AG20443 (cell line): ENCODE results near the gene VGF.
"Not testable (repeated sequence)": the region's sequence is repeated elsewhere in the genome, so short reads cannot be mapped to it uniquely, and the experiment has no call there.

Experiments
- DNase-seq: peaks from one replicate; pipeline ENCODE4 v3.0.0; 2012; ENCODE audit warnings: low spot score, mixed read lengths

The VGF gene

DNA sequence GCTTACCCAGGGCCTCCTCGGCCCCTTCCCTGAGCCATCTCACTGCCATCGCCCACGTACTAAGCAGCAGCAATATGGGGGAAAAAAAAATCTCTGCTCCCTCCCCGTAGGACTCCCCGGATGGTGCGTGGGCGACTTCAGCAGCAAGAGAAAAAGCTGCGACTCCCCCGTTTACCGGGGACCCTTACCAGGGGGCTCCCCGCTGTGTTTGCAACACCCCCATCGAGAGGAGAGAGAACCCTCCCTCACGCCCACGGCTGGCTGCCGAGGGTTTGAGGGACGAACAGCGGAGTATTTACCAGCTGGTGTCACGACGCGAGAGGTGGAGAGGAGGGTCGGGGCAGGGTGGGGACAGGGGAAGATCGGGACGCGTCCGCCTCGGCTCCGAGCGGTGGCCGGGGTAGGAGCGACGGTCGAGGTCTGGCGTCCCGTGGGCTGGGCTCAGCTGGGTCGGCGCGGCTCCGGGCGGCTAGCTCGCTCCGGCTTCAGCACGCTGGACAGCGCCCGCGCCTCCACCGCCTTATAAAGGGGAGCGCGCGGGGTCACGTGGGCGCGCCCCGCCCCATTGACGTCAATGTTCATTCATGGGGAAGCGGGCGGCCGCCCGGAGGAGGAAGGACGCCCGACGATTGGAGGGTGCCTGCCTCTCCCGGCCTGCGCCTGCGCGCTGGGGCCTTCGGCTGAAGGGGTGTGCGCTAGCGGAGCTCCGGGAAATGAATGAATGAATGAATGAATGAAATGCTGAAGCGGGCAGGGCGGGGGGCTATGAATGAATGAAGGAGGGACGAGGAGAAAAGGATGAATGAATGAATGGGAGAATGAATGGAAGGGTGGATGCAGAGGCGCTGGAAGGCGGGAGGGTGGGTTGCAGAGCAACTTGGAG lies at the start of gene VGF:
TSS of gene VGF (minus strand) at position 495 of the 883 bp plus-strand sequence. CDS start 726 bp downstream, outside the sequence.
- DNase-seq = peak; percentile 97

DNA sequence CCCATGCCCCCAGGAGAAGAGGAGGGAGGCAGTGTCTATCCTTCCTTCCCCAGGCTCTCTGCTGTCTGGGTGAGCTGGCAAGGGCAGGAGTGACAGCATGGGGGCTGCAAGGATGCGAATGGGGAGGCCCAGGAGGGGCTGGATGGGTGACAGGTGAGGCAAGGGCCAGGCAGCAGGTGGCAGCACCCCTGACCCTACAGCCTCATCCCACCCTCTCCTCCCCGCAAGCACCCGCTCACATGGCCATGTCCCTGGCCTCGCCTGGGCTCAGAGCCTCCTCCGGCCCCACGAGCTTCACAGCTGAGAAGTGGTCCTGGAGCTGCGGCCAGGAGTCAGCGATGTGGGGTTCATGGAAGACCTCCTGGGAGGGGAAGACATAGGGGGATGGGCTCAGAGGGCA lies 46.6 kb upstream of the VGF start:
- no peak for DNase-seq

DNA sequence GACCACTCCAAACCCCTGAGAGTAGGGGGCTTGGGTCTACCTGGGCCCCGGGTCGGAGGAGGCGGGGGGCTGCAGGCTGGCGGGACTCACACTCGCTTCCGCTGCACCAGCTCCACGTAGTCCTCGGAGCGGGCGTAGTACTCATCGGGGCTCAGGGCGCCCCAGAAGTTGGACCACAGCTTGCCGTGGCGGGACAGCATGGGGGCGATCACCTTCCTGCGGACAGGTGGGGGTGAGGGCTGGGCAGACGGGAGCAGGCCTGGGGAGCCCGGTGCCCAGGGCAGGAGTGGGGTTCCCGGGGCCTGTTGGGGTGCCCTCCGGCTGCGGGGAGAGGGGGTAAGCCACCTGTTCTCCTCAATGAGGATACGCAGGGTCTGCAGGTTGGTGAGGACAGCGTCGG lies 46.1 kb upstream of the VGF start:
- no peak for DNase-seq

DNA sequence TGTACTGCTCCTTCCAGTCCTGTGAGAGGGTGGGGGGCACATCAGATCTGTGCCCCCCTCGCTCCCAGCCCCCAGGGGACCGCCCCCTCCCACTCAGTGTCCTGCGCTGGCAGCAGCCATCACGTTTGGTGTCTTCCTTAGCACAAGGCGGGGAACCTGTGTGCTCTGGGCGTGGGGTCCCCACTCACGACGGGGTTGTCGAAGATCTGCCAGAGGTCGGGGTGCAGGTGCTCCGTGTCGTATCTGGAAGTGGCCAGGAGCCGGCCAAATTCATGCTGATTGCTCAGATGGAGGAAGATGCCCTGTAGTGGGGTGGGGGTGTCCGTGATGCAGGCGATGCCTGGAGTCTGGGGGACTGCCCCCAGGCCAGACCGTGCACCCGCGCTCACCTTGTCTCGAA lies 44.8 kb upstream of the VGF start:
- no peak for DNase-seq

DNA sequence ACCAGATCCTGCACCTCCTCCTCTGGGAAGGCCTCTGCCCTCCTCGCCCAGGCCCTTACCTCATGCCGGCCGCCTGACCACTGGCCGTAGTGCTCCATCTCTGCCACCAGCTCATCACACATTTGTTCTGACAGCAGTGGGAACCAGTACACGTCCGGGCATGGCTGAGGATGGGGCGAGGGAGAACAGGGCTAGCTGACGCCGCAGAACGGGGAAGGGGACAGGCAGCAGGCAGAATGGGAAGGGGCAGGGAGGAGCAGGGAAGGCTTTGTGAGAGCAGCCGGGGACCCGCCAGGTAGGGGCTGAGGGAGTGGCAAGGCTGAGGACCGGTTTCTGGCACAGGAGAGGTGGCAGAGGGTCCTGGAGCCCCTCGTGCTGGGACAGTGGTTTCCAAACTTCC lies 43.4 kb upstream of the VGF start:
- no peak for DNase-seq

DNA sequence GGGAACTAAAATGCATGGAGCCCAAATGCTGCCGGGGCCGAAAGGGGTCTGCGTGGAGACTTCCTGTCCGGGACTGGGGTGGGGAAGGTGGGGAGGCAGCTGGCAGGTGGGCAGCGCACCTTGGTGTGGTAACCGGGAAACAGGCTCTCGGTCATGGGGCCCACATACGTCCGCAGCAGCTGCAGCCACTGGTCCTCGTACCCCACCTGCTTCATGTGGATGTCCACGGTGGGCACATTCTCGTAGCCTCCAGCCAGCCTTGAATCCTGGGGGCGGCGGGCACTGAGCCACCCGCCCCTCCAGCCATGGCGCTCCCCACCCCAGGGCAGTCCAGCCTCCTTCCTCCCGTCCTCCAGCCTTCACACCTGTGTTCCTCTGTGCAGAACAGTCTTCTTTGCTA lies 42.1 kb upstream of the VGF start:
- no peak for DNase-seq

DNA sequence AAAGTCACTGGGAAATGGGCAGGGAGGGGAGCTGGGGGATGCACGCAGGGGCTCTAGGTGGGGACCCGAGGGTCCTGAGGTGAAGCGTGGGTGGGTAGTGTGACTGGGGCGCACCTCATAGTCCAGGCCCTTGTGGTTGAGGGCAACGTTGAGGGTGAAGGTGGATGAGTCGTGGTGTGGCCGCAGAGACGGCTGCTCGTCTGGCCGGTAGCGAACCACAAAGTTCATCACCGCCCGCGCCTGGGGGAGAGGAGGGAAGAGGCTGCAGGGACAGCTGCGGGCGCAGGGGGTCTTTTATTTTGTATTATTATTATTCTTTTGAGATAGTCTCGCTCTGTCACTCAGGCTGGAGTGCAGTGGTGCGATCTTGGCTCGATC lies 41.3 kb upstream of the VGF start:
- no peak for DNase-seq

DNA sequence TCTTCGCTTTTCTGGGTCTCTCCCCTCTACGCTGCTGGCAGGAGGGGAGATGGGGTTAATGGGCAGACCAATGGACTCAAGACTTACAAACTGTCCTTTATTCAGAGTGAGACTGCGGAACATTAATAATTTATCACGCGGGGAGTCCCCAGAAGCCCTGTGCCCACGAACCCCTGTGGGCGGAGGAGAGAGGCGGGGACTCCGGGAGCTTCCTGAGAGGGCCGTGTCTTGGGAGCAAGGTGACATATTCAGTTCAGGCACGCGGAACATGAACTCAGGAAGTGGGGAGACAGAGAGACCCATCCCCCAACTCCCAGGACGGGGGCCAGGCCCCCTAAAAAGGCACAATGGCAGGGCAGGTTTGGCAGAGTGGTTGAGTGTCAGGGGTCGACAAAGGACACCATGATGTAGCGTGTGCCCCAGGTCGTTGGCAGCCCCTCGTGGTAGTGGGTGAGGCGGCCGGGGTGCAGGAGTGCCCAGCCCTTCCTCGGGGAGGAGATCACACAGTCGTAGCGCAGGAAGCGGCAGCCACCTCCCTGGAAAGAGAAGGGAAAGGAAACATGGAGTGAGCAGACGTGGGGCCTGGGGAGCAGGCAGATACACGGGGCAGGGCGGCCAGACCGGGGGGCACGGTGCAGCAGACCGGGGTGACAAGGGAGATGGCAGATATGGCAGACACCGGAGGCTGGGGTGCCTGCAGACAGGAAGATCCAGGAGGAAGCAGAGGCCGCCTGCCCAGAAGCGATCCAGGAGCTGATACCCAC lies 40.7 kb upstream of the VGF start:
- DNase-seq = no peak

DNA sequence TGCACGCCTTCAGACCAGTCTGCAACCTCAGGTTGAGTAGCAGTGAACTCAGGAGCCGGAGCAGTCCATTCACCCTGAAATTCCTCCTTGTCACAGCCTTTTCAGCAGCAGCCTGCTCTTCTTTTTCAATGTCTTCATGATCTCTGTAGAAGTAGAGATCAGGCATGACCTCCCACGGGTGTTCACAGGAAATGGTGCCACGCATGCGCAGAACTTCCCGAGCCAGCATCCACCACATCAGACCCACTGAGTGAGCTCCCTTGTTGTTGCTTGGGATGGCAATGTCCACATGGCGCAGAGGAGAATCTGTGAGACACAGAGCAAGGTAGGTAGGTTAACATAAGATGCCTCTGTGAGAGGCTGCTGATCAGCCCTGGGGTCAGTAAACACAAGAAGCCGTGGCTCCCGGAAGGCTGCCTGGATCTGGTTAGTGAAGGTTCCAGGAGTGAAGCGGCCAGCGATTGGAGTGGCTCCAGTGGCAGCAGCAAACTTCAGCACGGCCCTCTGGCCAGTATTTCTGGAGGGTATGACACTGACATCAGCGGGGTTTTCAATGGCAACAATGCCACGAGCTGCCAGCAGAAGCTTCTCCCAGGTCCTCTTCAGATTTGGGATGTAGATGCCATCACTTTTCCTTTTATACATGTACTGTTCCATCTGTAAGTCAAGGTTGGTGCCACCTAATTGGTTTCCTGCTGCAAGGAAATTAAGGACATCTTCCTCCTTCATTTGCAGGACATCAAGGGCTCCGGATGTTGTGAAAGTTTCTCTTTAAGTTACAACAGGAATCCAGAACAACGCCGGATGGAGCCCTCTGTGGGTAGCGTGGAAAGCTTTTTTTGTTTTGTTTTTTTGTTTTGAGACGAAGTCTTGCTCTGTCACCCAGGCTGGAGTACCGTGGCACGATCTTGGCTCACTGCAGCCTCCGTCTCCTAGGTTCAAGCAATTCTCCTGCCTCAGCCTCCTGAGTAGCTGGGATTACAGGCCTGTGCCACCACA lies 38.7 kb upstream of the VGF start:
- DNase-seq = peak; percentile 46

DNA sequence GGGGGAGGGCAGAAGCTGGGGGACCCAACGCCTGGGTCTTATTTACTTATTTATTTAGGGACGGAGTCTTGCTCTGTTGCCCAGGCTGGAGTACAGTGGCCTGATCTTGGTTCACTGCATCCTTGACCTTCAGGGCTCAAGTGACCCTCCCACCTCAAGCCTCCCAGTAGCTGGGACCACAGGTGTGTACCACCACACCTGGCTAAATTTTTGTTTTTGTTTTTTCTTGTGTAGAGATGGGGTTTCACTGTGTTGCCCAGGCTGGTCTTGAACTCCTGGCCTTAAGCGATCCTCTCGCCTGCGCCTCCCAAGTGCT lies 37.2 kb upstream of the VGF start:
- no peak for DNase-seq

DNA sequence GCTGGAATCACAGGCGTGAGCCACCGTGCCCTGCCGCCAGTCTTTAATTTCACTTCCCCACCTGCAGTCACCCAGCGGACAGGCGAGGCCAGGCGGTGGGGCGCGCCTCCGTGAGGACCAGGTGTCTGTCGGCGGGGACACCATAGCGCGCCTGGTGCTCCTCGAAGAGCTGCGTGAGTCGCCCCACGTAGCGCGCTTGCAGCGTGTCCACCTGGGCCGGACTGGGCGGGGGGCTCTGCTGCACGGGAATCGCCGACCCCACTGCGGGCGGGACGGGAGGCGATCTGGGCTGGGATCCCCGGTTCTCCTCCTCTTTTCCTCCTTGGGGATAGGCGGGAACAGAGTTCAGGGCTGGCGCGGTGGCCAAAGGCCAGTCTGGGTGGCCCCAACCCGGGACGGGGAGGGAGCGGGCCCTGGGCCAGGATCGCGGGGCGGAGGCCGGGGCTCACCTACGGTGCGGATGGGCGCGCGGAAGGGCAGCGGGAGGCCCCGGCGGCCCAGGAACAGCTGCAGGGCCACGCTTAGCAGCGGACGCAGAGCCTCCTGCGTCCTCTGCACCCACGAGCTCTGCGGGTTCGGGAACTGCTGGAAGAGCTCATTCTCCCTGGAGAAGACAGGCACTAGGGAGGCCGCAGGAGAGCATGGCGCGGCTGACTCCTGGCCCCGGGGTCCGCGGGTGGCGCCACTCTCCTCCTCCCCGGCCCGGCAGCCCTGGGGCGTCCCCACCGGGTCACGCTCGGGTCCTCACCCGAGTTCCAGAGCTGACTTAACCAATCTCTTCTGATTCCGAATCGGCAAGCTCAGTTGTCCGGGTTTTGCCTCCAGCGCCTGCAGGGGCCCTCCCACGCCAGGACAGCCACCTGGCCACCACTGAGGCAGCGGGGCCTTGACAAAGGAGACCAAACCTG lies 36.6 kb upstream of the VGF start:
- peak; percentile 43 for DNase-seq

DNA sequence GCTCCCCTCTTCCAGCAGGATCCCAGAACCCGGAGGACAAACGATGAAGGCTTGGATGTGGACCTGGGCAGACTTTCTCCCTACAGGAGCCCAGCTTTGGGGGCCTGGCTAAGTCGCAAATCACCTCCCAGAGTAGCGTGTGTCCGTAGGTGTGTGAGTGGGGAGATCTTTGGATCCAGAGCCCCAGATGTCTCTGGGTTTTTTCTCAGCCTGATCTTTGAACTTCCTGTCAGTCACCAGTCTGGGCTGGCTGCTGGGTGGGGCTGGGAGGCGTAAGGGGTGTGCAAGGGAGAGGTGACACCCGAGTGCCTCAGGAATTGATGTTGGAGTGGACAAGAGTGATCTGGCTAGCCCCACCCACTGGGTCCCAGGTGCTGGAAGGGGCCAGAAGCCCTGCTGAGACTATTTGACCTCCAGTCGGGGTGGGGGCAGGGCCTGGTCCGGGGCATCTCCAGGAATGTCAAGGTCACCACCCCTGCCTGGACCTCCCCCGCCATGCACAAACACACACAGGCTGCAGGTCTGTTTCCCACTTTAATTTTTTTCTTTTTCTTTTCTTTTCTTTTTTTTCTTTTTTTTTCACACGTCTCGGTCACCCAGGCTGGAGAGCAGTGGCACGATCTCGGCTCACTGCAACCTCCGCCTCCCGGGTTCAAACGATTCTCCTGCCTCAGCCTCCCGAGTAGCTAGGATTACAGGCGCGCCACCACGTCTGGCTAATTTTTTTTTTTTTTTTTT lies 35.7 kb upstream of the VGF start, which contains the start of gene MOGAT3:
TSS of gene MOGAT3 (minus strand) at position 175 of the 738 bp plus-strand sequence. CDS start 182 bp downstream, outside the sequence.
- DNase-seq = no peak

DNA sequence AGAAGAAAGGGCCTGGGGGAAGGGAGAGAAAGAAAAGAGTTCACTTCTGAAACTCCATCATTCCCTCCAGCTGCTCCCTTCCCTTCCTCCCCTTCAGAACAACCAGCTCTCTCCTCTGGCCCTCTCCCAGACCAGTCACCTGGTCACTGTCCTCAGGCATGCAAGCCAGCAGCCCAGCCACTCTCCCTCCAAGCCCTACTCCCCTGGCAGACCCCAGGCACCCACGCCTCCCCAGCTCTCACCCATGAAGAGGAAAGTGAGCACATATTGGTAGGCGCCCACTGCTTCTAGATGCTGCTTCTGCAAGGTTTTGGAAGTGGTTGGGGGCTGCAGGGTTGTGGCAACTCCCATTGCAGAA lies 35.1 kb upstream of the VGF start:
- no peak for DNase-seq

DNA sequence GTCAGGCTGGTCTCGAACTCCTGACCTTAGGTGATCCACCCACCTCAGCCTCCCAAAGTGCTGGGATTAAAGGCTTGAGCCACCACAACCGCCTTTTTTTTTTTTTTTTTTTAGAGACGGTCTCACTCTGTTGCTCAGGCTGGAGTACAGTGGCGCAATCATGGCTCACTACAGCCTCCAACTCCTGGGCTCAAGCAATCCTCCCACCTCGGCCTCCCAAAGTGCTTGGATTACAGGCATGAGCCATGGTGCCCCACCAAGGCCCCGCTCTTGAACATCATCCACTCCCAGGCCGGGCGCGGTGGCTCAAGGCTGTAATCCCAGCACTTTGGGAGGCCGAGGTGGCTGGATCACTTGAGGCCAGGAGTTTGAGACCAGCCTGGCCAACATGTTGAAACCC lies 34.2 kb upstream of the VGF start:
- not testable (repeated sequence) for DNase-seq

DNA sequence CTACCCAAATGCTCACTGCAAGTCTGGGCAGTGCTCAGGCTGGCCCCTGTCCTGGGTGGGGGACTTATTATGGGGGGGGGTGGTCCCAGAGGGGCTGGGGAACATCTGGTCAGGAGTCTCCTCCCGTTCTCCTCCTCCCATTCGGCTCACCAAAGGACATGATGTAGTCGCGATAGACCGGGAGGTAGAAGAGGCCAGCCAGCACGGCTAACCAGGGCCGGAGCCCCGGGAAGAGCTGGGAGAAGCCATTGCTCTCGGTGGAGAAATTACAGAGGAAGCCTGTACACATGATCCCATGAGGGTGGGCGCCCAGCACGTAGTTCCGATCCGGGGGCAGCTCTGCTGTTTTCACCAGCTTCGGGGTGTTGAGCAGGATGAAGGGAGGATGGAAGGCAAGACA lies 33.1 kb upstream of the VGF start:
- no peak for DNase-seq

DNA sequence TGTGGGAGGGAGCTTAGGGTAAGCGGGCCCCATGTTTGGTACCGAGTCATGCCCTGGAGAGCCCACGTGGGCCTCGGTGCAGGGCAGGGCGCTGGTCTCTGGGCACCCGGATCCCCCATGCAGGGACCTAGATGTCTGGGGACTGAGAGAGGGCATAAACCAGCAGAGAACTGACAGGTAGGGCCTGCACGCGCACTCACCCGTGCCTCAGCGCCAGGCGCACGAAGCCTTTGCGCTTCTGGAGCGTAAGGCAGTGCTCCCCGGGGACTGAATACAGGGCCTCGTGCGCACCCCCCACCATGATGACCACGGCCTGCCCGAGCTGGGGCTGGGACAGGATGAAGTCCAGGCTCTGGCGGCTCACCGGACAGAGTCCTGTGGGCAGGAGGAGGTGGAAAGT lies 32.6 kb upstream of the VGF start:
- DNase-seq = no peak

DNA sequence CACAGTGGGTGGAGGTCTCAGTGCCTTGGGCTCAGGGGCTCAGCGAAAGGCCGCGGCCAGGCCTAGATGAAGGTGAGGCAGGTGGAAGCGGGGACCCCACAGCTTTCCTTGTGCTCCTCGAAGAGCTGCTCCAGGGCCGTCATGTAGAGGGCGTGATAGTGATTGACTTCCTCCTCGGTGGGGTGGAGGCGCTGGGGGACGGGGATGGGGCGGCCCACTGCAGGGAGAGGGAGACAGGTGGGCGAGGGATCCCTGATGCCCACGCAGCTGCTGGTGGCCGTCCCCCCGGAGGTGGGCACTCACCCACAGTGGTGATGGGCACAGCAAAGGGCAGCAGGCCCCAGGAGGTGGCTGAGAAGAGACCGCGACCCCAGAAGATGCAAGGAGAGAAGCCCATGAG lies 30.5 kb upstream of the VGF start:
- DNase-seq = no peak

DNA sequence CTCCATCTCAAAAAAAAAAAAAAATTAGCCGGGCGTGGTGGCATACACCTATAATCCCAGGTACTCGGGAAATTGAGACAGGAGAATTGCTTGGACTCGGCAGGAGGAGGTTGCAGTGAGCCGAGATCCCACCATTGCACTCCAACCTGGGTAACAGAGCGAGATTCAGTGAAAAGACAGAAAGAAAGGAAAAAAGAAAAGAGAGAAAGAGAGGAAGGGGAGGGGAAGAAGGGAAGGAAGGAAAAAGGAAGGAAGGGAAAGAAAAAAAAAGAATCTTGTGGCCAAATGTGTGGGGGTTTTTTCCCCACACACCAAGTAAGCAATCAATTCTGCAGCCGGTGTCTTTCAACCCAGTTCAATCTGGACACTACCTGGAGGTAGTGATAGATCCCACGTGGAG lies 23.7 kb upstream of the VGF start:
- DNase-seq = no peak

DNA sequence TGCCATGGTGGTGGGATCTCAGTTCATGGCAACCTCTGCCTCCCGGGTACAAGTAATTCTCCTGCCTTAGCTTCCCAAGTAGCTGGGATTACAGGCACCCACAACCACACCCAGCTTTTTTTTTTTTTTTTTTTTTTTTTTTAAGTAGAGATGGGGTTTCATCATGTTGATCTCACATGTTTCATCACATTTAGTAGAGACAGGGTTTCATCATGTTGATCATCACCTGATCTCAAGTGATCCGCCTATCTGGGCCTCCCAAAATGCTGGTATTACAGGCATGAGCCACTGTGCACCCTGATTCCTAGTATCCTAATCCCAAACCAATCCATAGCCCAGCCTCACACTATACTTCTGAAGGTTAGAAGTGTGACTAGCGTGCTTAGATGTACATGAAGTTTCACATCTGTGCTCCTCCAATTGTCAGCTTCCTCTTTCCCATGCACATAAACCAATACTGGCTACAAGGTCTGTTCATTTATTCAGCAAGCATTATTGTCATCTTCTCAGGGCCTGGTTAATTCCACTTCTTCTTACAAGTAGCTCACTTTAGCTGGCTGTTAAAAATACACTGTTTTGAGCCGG lies 21.6 kb upstream of the VGF start:
- no peak for DNase-seq

DNA sequence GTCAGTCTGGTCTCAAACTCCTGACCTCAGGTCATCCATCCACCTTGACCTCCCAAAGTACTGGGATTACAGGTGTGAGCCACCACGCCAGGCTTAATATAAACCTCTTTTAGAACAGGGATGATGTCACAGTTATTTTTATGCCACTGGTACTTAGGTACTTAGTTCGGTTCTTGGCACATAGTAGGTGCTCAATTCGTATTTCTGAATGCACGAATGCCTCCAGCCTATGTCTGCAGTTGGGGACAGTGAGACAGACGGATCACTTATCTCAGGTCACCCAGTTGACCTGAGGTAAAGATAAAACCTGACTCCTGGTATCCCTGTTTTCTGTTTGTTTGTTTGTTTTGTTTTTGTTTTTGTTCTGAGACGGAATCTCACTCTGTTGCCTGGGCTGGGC lies 20.8 kb upstream of the VGF start:
- no peak for DNase-seq
